COLO668 (cell line): ENCODE measurements around the gene TLCD4.
A peak's percentile ranks its signal among the peaks of the same experiment; 100 is the strongest.
"Not testable (repeated sequence)": the region's sequence is repeated elsewhere in the genome, so short reads cannot be mapped to it uniquely, and the experiment has no call there.

Experiments used
- DNase-seq: peaks from one replicate; lab custom pipeline; 2025; ENCODE audit not compliant: unreplicated experiment; lab: John Stamatoyannopoulos, UW

Gene TLCD4, protein sequence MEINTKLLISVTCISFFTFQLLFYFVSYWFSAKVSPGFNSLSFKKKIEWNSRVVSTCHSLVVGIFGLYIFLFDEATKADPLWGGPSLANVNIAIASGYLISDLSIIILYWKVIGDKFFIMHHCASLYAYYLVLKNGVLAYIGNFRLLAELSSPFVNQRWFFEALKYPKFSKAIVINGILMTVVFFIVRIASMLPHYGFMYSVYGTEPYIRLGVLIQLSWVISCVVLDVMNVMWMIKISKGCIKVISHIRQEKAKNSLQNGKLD

DNA sequence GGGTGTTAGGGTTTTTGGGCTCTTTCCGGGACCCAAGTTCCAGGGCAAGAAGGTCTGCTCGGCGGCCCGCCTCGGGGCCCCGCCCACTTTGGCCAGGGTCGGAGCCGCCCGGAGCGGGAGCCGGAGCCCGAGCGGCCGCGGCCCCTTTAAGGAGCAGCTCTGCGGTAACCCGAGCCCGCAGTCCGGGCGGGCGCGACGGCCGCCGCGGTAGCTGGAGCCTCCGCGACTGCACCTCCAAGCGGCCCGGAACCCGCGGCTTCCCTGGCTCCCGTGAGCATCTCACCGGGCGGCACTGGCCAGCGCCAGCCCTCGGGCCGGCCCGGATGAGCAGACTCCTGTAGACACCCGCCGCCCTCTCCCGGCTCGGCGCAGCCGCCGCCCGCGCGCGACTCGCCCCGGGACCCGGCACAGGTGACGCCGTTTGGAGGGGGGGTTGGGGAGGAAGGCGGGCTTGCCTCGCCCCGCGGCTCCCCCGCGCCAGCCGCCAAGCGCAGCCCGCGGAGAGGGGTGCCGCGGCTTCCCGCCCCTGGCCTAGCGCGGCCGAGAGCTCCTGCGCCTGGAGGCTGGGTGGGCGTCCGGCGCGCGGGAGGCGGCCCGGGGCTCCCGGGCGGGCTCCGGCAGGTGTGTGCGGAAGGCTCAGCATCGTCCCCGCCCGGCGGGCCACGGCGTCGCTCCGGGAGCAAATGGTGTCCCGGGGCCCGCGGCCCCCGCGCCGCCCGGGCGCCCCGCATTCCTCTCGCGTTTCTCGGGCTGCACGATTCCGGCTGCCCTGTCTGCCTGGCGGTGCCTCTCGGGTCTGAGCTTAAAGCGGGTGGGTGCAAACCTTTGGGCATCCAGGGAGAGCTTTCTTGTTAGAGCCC is at the start of gene TLCD4:
TSS of gene TLCD4 (plus strand) at position 149 of the 860 bp plus-strand sequence. CDS start 26,547 bp downstream, outside the sequence.
- DNase-seq: peak; percentile 88

DNA sequence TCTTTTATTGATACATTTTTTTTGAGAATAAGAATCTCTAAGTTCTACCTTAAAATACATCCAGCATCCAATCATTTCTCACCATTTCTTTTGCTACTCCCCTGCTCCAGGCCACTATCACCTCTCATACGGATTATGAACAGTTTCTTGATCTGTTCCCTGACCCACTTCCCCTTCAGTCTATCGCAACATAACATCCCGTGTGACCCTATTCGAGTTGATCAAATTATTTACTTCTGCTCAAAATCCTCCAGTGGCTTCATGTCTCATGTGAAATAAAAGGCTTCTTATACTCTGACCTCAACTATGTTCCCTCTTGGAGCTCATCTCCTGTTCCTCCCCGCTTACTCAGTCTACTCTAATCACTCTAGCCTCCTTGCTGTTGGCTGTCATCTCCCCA is 49.6 kb upstream of the TLCD4 start:
- no peak for DNase-seq

DNA sequence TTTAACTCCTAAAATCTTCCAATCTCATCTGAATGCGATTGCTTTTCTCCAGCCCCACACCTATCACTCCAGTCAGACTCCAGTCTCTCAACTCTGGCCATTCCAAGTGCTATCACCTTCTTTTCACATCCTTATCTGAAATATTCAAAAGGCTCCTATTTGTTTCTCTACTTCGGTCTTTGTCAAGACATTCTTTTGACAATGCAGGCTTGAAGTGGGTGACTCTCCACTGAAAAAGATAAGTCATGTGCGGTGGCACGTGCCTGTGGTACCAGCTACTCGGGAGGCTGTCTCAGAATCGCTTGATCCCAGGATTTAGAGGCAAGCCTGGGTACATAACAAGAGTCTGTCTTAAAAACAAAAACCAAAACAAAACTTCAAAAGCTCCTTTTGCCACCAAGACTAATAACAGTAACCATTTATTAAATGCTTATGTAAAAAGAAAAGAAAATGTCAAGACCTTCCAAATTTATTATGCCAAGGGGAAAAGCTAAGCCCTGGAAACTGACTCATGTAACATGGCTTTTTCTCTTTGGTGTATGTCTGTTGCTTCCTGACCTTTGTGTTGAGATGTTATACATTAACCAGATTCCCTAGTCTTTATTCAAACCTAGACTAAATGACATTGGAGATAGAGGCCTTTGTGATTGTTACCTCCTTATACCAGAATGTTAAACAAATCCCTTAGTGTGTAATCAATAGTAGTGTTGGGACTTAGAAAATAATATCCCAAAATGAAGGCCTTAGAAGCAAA is 48.0 kb upstream of the TLCD4 start:
- DNase-seq: peak; percentile 37

DNA sequence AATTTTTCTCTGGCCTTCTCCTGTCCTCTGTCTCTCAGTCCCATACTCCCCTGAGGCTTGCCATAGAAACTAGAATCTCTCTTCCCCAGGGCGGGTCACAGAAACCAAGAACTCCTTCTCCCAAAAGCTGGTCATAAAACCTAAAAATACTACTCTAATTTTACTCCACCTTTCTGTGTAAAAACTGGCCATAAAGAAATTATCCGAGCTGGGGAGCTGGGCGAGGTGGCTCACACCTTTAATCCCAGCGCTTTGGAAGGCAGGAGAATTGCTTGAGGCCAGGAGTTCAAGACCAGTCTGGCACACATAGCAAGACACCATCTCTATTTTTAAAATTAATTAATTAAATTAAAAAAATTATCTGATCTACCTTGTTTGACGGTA is 47.5 kb upstream of the TLCD4 start:
- no peak for DNase-seq

DNA sequence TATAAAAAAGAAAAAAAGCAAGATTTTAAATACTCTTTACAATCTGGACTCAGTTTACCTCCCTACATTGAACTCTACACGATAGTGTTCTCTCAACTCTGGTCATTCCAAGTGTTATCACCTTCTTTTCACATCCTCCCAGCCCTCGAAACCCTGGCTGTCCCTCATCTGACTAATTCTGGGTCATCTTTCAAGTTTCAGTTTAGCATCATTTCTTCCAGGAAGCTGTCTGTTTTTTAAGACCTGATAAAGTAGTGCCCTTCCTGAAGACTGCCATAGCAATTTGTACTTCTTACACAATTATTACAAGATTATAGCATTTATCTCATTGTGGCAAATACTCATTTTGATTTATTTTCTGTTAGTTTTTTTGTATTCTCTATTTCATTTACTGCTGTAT is 45.6 kb upstream of the TLCD4 start:
- no peak for DNase-seq

DNA sequence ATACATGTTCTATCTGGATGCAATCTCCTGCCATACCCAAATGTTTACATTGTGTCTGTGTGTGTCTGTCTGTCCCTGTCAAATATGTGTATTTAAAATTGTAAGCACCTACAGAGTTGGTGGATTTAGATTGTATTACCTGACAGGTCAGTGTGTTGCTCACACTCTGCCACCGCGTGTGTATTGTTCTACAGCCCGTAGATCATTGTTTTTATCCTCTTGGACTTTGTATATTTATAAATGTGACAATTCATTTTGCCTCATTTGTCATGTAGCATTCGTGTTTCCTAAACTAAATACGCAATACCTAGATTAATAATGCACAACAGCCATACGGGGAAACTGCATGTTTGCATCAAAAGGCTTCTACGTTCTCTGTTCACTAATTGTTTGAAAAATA is 45.0 kb upstream of the TLCD4 start:
- DNase-seq: no peak

DNA sequence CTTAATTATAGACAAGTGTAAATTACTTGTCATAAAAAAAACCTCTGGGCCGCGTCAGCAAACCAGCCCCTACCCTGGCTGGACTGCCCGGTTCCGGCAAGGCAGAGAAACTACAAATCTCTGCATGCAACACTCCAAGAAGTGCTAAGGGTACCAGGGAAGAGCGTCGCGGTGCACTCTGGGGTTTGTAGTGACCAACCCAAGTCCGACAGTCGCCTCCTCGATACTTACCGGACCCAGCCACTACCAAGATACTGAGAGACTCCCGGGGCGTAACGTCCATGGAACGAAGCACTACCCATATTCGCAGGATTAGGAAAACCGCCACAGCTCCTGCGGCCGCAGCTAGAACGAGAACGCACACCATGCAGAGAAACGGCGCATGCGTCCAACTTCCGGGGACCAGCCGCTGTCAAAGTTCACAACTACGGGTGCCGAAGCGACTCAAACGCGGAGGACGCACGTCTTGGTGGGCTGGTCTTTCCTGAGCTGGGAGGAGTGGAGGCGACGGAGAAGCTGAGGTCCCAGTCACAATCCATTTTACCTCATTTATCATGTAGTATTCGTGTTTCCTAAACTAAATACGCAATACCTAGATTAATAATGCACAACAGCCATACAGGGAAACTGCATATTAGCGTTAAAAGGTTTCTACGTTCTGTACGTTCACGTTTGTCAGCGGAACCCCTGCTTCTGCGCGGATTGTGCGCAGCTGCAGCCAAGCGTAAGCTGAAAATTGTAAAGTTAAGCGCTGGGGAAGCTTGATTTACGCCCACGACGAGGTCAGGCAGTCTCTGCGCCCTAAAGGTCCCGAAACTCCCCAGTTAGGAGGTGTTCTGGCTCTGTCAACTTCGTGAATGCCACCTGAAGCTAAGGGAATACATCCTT is 44.4 kb upstream of the TLCD4 start, which contains the start of gene ALG14:
TSS of gene ALG14 (minus strand) at position 420 of the 888 bp plus-strand sequence. CDS start at position 367, 53 bp downstream.
- DNase-seq: peak; percentile 95

DNA sequence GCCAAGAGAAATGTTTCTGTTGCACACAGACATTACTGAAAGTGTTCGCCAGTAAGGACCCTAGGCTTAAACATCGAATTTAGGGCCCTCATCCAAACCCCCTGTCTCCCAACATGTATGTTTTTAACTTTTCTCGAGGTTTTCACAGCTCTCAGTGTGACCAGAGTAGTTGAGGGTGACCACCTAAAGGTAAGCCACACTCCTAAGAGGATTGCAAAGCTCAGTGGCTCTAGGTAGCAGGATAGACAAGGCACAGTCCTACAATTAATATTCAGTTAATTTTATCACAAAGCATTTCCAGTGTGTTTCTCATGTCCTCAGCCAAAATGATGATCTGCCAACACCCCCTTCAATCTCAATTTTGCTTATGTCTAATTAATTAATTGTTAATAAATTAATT is 43.7 kb upstream of the TLCD4 start:
- no peak for DNase-seq

DNA sequence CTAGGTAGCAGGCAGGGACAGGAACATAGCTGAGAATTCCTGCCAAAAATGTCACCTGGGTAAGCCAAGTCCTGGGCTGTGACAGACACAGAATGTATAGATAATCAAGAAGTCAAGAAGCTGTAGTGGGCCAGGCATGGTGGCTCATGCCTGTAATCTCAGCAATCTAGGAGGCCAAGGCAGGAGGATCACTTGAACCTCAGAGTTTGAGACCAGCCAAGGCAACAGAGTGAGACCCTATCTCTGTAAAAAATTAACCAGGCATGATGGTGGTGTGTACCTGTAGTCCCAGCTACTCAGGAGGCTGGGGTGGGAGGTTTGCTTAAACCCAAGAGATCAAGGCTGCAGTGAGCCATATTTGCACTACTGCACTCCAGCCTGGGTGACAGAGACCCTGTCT is 41.1 kb upstream of the TLCD4 start:
- no peak for DNase-seq

DNA sequence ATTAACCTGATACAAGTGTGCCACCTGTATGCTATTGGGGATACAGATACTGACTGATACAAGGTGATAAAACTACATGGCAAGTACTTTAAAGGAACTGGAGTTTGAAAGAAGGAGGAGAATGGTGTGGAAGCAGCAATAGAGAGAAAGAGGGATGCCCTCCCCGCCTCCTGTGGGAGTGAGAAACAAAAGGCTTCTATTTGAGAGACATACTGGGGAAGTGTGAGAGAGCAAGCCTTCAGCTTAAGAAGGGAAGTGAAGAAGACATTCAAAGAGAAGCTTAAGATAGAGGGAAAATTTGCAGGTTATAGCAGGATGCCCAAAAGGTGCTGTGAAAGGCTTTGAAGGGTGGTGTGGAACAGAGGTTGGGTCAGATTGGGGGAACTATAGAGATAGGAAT is 36.7 kb upstream of the TLCD4 start:
- no peak for DNase-seq

DNA sequence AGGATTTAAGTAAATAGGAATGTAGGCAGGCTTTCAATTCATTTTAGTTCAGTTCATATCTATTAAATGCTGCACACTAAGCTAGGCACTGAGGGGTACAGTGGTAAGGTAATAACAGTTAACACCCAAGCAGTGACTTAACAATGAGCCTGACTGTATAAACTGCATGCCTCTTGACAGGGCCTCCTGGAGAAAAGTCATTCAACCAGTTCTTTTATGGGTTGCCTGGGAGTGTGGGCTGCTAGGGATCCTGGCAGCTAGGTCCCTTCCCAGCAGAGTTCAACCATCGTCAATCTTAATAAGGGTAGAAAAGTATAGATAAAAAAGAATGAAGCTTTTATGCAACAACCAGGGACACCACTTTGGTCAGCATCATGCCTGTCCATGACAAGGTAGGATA is 36.3 kb upstream of the TLCD4 start:
- DNase-seq: no peak

DNA sequence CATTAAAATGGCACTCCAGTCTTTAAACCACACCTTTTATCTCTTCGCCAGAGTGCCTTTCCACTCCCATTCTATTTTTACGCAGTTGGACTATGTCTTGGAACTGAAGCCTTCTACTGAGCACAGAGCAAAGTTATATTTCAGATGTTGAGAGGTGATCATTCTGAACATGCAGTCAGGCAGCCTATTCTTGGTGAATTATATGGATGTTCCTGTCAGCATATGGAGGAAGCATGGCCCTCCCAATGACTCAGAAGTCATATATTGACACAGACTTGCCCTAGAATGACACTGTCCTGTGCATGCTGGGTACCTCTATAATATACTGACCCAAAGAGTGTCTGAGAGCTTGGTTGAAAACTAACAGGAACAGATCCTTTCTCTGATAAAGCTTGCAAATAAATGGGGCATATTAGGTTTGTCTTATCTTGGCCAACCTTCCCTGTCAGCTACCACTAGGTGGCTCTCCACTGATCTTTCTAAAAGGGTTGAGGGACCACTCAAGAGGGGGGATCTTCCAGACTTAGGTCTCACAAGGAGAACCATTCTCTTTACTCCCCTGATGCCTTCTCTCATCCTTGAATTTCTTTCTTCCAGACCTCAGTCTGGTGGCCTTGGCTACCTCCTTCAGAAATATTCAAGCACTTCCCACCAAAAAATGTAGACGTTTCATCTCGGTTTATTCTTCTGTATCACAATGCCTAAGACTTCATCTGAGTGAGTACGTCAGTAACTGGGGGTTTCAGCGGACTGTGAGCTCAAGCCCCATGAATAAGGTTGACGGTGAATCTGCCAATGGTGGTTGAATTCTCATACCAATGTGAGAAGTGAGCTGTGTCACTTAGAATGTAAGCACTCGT is 32.6 kb upstream of the TLCD4 start:
- DNase-seq: peak; percentile 13

DNA sequence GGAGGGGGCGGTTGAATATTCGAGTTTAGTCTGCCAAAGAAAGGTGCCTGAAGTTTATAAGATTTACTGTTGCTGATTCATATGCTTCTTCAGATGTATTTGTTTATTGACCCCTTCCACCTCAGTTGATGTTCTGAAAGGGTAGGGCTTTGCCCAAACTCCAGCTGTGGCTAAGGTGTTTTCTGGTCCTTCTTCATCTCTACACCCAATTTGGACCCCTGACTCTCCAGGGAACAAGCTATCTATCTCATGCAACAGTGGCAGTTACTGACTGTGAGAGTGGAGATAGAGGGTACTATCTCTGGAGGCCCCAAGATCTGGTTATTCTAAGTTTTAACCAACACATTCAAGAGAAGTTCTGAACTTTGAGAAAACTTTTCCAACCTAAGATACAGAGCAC is 31.8 kb upstream of the TLCD4 start:
- no peak for DNase-seq

DNA sequence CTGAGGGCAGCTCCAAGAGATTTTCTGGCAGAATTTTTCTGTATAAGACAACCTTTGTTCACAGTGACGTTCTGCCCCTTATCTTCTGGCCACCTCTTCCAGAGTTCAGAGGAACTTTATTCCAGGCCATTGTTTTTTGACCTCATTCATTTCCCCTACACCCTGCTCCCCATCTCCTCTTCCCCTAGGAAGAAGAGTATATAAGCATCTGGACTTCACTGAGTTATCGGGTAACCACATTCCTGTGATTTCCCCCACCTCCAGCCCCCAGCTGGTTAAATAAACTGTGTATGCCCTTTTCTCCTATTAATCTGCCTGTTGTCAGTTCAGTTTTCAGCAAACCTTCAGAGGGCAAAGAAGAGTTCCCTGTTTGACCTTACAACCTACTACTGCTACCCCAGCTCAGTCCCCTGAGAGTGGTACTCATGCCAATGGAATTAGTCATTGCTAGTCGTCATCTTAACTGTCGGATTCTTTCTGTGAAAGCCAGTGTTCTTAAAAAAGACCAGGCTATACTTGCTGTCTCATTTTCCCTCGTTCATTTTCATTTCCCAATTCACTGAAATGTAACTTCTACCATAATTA is 30.1 kb upstream of the TLCD4 start:
- no peak for DNase-seq

DNA sequence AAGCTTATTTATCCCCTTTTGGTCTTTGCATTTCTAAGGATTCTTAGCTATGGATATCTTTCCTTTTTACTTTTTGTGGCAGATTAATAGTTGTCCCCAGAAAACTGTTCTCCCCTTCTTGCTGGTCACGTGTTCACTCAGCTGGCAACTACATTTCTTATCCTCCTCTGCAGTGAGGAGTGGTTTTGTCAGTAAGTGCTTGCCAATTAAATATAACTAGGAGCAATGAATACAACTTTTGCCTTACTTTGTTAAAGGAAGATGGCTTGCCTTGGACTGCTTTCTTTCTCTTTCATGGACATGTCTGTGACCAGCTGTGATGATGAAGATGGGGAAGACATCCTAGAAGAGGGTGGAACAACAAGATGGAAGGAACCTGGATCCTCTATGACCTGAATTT is 28.9 kb upstream of the TLCD4 start:
- DNase-seq: no peak

DNA sequence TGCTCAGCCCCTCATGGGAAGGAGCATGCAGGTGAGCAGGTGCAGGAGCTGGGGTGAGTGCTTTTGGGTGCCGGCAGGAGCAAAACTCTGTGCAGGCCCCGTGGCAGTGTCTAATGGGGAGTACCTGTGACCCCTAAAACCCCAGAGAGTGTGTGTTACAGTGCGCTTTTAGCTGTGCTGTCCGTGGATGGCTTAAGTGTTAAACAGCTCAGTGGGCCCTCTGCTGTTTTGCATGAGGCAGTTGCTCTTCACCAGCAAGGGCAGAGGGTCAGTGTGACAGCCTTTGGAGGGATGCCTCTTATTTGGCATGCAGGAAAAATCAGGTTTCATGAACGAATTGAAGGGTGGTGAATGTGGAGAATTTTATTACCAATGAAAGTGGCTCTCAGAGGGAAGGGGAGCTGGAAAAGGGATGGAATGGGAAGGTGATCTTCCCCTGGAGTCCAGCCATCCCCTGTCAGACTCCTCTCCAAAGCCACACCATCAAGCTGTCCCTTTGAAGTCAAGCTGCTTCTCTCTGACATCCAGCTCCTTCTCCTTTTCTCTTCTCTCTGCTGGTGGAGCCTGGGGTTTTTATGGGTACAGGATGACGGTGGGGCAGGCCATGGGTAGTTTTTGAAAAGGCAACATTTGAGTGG is 27.4 kb upstream of the TLCD4 start:
- no peak for DNase-seq

DNA sequence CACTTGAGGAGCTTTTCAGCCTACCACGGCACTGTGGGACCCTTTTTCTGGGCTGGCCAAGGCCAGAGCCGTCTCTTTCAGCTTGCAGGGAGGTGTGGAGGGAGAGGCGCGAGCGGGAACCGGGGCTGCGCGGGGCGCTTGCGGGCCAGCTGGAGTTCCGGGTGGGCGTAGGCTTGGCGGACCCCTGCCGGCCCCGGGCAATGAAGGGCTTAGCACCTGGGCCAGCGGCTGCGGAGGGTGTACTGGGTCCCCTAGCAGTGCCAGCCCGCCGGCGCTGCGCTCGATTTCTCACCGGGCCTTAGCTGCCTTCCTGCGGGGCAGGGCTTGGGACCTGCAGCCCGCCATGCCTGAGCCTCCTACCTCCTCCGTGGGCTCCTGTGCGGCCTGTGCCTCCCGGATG is 25.9 kb upstream of the TLCD4 start:
- DNase-seq: not testable (repeated sequence)

DNA sequence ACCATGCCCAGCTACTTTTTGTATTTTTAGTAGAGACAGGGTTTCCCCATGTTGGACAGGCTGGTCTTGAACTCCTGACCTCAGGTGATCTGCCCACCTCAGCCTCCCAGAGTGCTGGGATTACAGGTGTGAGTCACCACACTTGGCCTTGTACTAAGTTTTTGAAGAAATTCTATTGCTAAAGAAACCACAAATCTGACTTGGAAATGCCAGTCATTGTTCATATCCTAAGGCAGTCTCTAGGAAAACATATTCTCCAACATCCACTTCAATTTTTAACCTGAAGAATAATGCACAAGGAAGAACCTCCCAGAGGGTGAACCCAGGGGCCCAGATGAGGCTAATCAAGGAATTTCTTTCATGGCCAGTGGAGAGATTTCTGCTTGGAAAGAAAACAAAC is 24.3 kb upstream of the TLCD4 start:
- DNase-seq: not testable (repeated sequence)

DNA sequence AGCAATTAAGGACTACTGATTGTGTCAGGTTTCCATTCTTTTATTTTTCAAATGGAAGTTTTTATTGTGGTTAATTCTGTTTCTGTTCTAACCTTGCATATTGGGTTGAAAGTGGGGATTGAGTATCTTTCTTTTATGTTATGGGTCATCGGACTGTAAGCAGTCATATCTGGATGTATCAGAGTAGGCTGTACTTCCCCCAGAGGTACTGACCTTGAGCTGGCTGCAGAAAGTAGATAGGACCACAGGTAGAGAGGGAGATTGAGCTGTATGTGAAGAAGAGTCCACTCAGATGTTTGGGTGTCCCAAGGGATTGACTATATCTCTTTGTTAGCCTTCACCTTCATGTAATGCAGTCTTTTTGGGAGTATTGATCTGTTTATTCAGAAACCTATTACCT is 23.9 kb upstream of the TLCD4 start:
- DNase-seq: no peak
